ENCODE measurements around the gene CNTNAP5.

- TF ChIP-seq CTCF (IDR thresholded peaks at IDR 0.05; ENCODE audit: control extremely low read depth in 1 of 3, insufficient read depth in 1 of 3, low read depth in 1 of 3, low read length in 3 of 3): no peak
- no peak for TF ChIP-seq SIN3A (conservative IDR thresholded peaks at IDR 0.05 in 1 of 2, IDR thresholded peaks at IDR 0.05 in 1 of 2; ENCODE audit: low read depth in 1 of 2, low read length in 2 of 2)
- no peak for TF ChIP-seq RXRA (IDR thresholded peaks at IDR 0.05; ENCODE audit: insufficient read depth, low read depth, low read length)
- TF ChIP-seq ATF3 (IDR thresholded peaks at IDR 0.05; ENCODE audit: insufficient read depth, low read depth, low read length): no peak
- no peak for TF ChIP-seq TBP (IDR thresholded peaks at IDR 0.05; ENCODE audit: low read depth, low read length)
- no peak for TF ChIP-seq CTBP2 (IDR thresholded peaks at IDR 0.05; ENCODE audit: borderline replicate concordance, insufficient read depth, insufficient read length, low read length)
- no peak for TF ChIP-seq EZH2 (IDR thresholded peaks at IDR 0.05; ENCODE audit: low read depth, low read length, severe bottlenecking)
- TF ChIP-seq POLR2A (IDR thresholded peaks at IDR 0.05; ENCODE audit: control extremely low read depth in 1 of 2, low read depth in 2 of 2, low read length in 2 of 2): no peak
- TF ChIP-seq TAF1 (IDR thresholded peaks at IDR 0.05; ENCODE audit: low read depth, low read length): no peak
- no peak for TF ChIP-seq MAX (IDR thresholded peaks at IDR 0.05)
- TF ChIP-seq HDAC2 (IDR thresholded peaks at IDR 0.05; ENCODE audit: borderline replicate concordance in 1 of 2, low read depth in 2 of 2, low read length in 2 of 2): no peak
- no peak for TF ChIP-seq POLR2AphosphoS5 (IDR thresholded peaks at IDR 0.05; ENCODE audit: low read depth, low read length)
- no peak for TF ChIP-seq EP300 (IDR thresholded peaks at IDR 0.05; ENCODE audit: borderline replicate concordance in 1 of 2, low read depth in 2 of 2, low read length in 2 of 2)
Measured at GRCh38 chr2:124162256-124162655, 137.2 kb downstream of the CNTNAP5 start.

Measured in H1 (cell line).